ENCODE data around the gene SOBP. TPM values are rescaled to one million over a fixed set of nuclear protein-coding genes. Genes with fewer than 3 reads are reported as not detected.

Gene SOBP
- total RNA-seq, 2 donors from 2014 or later = 1.5 to 1.9 TPM

DNA sequence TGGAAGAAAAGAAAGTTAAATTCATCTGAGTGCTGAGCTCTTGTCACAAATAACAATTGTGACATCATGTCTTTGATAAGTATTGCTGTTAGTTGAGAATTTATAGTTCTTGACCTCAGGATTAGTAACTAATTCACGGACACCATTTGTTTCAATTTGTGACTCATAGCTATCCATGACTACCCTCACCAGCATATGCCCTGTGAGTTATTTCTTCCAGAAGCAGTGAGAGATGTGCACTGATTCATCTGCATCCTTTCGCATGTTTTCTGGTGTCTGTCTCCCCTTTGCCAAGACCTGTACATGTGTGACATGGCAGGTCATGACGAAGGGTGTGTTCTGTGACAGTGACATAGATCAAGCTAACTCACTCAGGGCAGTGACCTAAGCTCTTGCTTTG is 86.9 kb downstream of the SOBP start:
- Mint-ChIP-seq H3K27ac (no peak overlapping the region), H3K36me3 (ENCODE audit: low read depth) (no peaks in the 10 kb centered on the region), H3K4me3 (no peak overlapping the region), H3K9me3 (no peaks in the 10 kb centered on the region), H3K27me3 (ENCODE audit: insufficient read depth) (no peaks in the 10 kb centered on the region), H3K4me1 (peaks cover 21% of the 10 kb centered on the region)
- 83 to 93% methylated on average over 2 to 3 of the region's 3 CpGs for WGBS, 2 experiments (ENCODE audit: insufficient coverage in 1 of 2, insufficient read length in 1 of 2)
- DNase-seq = no peak
- Histone ChIP-seq H3K4me1 (ENCODE audit: control insufficient read depth, insufficient read depth, low read length) (peaks cover 7% of the 10 kb centered on the region), H3K4me3 (ENCODE audit: low read length) (no peak overlapping the region), H3K27me3 (ENCODE audit: control insufficient read depth, insufficient read depth, low read length, poor library complexity, severe bottlenecking) (no peaks in the 10 kb centered on the region), H3K9me3 (ENCODE audit: control insufficient read depth, low read length) (no peaks in the 10 kb centered on the region), H3K36me3 (ENCODE audit: control insufficient read depth, insufficient read depth, low read length) (no peaks in the 10 kb centered on the region), H3K9ac (ENCODE audit: extremely low read depth, low read length, poor library complexity, severe bottlenecking) (no peak overlapping the region), H3K27ac (ENCODE audit: low read depth, low read length) (no peak overlapping the region)
- TF ChIP-seq, protein P1, sequence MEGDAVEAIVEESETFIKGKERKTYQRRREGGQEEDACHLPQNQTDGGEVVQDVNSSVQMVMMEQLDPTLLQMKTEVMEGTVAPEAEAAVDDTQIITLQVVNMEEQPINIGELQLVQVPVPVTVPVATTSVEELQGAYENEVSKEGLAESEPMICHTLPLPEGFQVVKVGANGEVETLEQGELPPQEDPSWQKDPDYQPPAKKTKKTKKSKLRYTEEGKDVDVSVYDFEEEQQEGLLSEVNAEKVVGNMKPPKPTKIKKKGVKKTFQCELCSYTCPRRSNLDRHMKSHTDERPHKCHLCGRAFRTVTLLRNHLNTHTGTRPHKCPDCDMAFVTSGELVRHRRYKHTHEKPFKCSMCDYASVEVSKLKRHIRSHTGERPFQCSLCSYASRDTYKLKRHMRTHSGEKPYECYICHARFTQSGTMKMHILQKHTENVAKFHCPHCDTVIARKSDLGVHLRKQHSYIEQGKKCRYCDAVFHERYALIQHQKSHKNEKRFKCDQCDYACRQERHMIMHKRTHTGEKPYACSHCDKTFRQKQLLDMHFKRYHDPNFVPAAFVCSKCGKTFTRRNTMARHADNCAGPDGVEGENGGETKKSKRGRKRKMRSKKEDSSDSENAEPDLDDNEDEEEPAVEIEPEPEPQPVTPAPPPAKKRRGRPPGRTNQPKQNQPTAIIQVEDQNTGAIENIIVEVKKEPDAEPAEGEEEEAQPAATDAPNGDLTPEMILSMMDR (conservative IDR thresholded peaks at IDR 0.05) = no peak

DNA sequence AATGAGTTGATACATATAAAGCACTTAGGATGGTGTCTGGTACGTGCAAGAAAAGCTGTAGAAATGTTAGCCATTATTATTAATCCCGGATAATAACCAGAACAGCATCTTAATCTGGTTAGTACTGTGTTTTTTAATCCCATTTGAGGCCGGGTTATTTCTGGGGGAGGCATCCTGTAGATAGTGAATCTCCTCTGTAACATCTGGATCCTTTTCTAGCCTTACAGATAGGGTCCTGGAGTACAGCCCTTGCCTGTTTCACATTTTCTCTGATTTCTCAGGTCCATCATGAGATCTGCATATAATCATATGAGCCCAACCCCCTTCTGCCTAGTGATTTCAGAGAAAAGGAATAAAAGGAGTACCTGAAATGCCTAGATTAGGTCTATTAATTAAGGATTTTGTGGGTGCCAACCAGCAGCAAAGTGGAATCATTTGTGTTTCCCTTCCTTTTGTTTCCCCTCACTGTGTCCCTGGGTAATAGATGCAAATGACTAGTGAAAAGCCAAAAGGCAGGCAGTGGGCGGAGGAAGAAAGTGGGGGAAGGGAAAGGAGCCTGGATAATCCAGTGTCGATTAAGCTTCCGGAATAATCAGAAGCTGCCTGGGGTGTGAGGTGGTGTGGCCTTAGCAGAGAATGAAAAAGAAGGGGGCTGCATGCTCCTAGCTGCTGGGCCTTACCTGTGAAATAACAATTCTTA is 88.9 kb downstream of the SOBP start:
- H3K9me3 Mint-ChIP-seq = no peaks in the 10 kb centered on the region
- Histone ChIP-seq H3K9me3 (ENCODE audit: control insufficient read depth, low read length) (no peaks in the 10 kb centered on the region), H3K4me3 (ENCODE audit: low read length) (no peak overlapping the region), H3K27ac (ENCODE audit: low read depth, low read length) (peak overlapping the region; percentile 13), H3K36me3 (ENCODE audit: control insufficient read depth, insufficient read depth, low read length) (no peaks in the 10 kb centered on the region), H3K9ac (ENCODE audit: extremely low read depth, low read length, poor library complexity, severe bottlenecking) (no peak overlapping the region), H3K27me3 (ENCODE audit: control insufficient read depth, insufficient read depth, low read length, poor library complexity, severe bottlenecking) (no peaks in the 10 kb centered on the region), H3K4me1 (ENCODE audit: control insufficient read depth, insufficient read depth, low read length) (peaks cover 9% of the 10 kb centered on the region)
- DNase-seq = peak; percentile 82
- peak overlapping the region; percentile 71 for H3K27ac Mint-ChIP-seq
- H3K27me3 Mint-ChIP-seq (ENCODE audit: insufficient read depth) = no peaks in the 10 kb centered on the region
- 52 to 62% methylated on average over 5 to 6 of the region's 6 CpGs for WGBS, 2 experiments (ENCODE audit: insufficient coverage in 1 of 2, insufficient read length in 1 of 2)
- TF ChIP-seq, protein P1 (conservative IDR thresholded peaks at IDR 0.05) = no peak
- H3K4me3 Mint-ChIP-seq = peak overlapping the region; percentile 12
- peaks cover 18% of the 10 kb centered on the region for H3K4me1 Mint-ChIP-seq
- H3K36me3 Mint-ChIP-seq (ENCODE audit: low read depth) = no peaks in the 10 kb centered on the region

DNA sequence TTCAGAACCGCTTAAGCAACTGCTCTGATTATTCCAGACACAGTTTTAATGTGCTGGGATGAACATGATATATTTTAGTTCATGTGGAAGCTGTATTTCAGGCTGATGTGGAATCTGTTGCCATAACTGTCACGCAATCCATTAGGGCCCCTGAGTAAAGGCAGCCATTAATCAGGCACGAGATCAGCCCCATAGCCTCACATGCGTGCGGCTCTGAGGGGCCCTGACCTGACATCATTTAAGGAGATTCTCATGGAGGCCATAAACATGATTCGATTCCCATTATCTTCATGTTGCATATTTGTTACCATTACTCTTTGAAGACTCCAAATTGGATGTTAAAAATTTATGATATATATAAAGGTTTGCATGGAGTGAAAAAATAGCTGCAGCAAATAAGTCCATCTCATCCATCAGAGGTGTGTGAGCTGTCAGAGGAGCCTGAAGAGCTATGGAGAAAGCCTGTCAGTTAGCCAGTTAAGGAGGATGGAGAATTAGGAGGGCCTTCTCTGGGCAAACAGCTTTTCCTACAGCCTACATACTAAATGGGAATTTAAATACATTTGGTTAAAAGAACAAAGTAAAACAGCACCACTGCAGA is 89.6 kb downstream of the SOBP start:
- H3K27ac Mint-ChIP-seq = no peak overlapping the region
- no peaks in the 10 kb centered on the region for H3K27me3 Mint-ChIP-seq (ENCODE audit: insufficient read depth)
- H3K27me3 ChIP-seq (ENCODE audit: control insufficient read depth, insufficient read depth, low read length, poor library complexity, severe bottlenecking) = no peaks in the 10 kb centered on the region
- H3K4me1 ChIP-seq (ENCODE audit: control insufficient read depth, insufficient read depth, low read length) = peaks cover 9% of the 10 kb centered on the region
- H3K9ac ChIP-seq (ENCODE audit: extremely low read depth, low read length, poor library complexity, severe bottlenecking) = no peak overlapping the region
- no peak overlapping the region for H3K4me3 Mint-ChIP-seq
- no peaks in the 10 kb centered on the region for H3K36me3 Mint-ChIP-seq (ENCODE audit: low read depth)
- 89 to 90% methylated on average over 5 to 6 of the region's 6 CpGs for WGBS, 2 experiments (ENCODE audit: insufficient coverage in 1 of 2, insufficient read length in 1 of 2)
- peaks cover 18% of the 10 kb centered on the region for H3K4me1 Mint-ChIP-seq
- H3K9me3 Mint-ChIP-seq = no peaks in the 10 kb centered on the region
- H3K27ac ChIP-seq (ENCODE audit: low read depth, low read length) = no peak overlapping the region
- no peak overlapping the region for H3K4me3 ChIP-seq (ENCODE audit: low read length)
- no peak for DNase-seq
- TF ChIP-seq, protein P1 (conservative IDR thresholded peaks at IDR 0.05) = no peak
- no peaks in the 10 kb centered on the region for H3K9me3 ChIP-seq (ENCODE audit: control insufficient read depth, low read length)
- no peaks in the 10 kb centered on the region for H3K36me3 ChIP-seq (ENCODE audit: control insufficient read depth, insufficient read depth, low read length)

Measured in endodermal cell (in vitro differentiated cells).